Peyer's patch (tissue), 4 donors: ENCODE results near the gene BCR. TPM values are rescaled to one million over a fixed set of nuclear protein-coding genes. Genes with fewer than 3 reads are reported as not detected.
A peak's percentile ranks its signal among the peaks of the same experiment; 100 is the strongest.

ENCODE experiments used
- DNase-seq, 3 donors: peaks; one replicate each; pipeline ENCODE4 v3.0.0-alpha.2; 2017 to 2019
- H3K27ac ChIP-seq, 4 donors: fragments of 200-600 bp; sonication (generic); one replicate each; pipeline ENCODE4 v1.5.1; 2016 to 2019
- H3K27me3 ChIP-seq, 2 donors: fragments of 200-600 bp; sonication (generic); one replicate each; pipeline ENCODE4 v1.5.1; 2019
- H3K36me3 ChIP-seq, 3 donors: fragments of 200-600 bp; sonication (generic); one replicate each; pipeline ENCODE4 v1.5.1; 2016 to 2019
- H3K4me1 ChIP-seq, 4 donors: fragments of 200-600 bp; sonication (generic); one replicate each; pipeline ENCODE4 v1.5.1; 2016 to 2019
- H3K4me3 ChIP-seq, 4 donors: fragments of 200-600 bp; sonication (generic); 1 replicate in 3 of 4; 2 replicates in 1 of 4; pipeline ENCODE4 v1.5.1; 2016 to 2019; ENCODE audit warnings: mild to moderate bottlenecking in 1 of 4
- H3K9me3 ChIP-seq, 4 donors: fragments of 200-600 bp; sonication (generic); one replicate each; pipeline ENCODE4 v1.5.1; 2016 to 2019; ENCODE audit warnings: mild to moderate bottlenecking in 1 of 4
- CTCF ChIP-seq, 6 experiments: fragments of 450-650 bp in 4 of 6; fragments of 200-600 bp in 2 of 6; sonication (generic) in 1 of 6; IDR thresholded peaks; one replicate each; pipeline ENCODE4 v1.5.1; 2017 to 2019; ENCODE audit warnings: antibody characterized with exemption in 6 of 6, mild to moderate bottlenecking in 3 of 6, moderate library complexity in 1 of 6
- POLR2A ChIP-seq, 2 donors: fragments of 450-650 bp; IDR thresholded peaks; one replicate each; pipeline ENCODE4 v1.5.1; 2017; ENCODE audit warnings: antibody characterized with exemption in 2 of 2, mild to moderate bottlenecking in 2 of 2, moderate library complexity in 2 of 2
- total RNA-seq, 4 donors: library from RNA; depleted of rRNA; stranded (reverse); fragments of >200 nt; gene quantifications; one replicate each; pipeline ENCODE4 v1.1.0, GENCODE V29; 2016

Gene BCR
- total RNA-seq, 4 donors from 2014 or later = 55.8 to 86.9 (median 66.1) TPM

DNA sequence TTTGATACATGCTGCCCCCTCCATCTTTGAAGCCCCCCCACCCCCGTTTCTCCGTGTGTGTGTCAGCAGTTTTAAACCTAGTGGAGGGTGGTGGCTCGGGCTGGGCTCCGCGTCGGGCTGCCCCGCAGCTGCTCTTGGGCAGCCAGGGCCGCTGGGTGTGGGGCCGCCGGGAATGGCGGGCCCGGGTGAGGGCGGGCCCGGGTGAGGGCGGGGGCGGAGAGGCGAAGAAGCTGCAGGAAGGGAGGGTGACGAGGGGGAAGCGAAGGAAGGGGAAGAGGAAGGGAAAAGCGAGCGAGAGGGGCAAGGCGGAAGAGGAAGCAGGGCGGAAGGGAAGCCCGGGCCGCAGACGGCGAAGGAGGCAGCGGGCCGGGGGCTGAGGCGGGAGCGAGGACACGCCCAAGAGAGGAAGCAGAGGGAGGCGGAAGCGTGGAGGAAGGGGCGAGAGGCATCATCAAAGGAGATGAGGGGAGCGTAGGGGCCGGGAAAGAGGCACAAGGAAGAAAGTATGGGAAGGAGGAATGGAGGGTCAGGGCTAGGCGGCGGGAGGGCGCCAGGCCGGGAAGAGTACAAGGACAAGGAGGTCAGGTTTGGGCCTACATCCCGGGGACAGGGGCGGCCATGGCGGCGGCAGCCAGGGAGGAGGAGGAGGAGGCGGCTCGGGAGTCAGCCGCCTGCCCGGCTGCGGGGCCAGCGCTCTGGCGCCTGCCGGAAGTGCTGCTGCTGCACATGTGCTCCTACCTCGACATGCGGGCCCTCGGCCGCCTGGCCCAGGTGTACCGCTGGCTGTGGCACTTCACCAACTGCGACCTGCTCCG is 82.4 kb downstream of the BCR start:
- H3K4me1 ChIP-seq = peaks cover 0 to under 1% (median 0%) of the 10 kb centered on the region in 4 donors
- no peak for DNase-seq
- H3K27ac ChIP-seq = no peak overlapping the region
- H3K36me3 ChIP-seq = peaks cover 0 to 41% (median 0%) of the 10 kb centered on the region in 3 donors
- no peaks in the 10 kb centered on the region for H3K27me3 ChIP-seq
- TF ChIP-seq POLR2A (IDR thresholded peaks at IDR 0.05) (no peak), CTCF (IDR thresholded peaks at IDR 0.05) (no peak)
- no peak overlapping the region for H3K4me3 ChIP-seq
- no peaks in the 10 kb centered on the region for H3K9me3 ChIP-seq

DNA sequence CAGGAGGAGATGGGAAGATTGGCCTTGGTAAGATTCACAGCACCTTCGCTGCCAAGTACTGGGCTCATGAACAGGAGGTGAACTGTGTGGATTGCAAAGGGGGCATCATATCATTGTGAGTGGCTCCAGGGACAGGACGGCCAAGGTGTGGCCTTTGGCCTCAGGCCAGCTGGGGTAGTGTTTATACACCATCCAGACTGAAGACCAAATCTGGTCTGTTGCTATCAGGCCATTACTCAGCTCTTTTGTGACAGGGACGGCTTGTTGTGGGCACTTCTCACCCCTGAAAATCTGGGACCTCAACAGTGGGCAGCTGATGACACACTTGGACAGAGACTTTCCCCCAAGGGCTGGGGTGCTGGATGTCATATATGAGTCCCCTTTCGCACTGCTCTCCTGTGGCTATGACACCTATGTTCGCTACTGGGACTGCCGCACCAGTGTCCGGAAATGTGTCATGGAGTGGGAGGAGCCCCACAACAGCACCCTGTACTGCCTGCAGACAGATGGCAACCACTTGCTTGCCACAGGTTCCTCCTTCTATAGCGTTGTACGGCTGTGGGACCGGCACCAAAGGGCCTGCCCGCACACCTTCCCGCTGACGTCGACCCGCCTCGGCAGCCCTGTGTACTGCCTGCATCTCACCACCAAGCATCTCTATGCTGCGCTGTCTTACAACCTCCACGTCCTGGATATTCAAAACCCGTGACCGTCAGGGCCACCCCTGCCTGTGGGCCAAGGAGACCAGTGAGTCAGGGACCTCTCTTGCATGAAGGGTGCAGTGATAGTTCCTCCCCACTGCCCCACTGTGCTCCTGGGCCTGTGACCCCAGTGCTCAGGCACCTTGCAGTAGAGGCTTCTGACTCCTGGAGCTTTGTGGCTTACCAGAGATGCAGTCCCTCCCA is 83.6 kb downstream of the BCR start:
- no peaks in the 10 kb centered on the region for H3K27me3 ChIP-seq
- no peak overlapping the region for H3K27ac ChIP-seq
- no peak for TF ChIP-seq POLR2A (IDR thresholded peaks at IDR 0.05)
- TF ChIP-seq CTCF (IDR thresholded peaks at IDR 0.05) = no peak
- H3K4me1 ChIP-seq = peaks cover 0 to 6% (median 0%) of the 10 kb centered on the region in 4 donors
- peak in 2 of 3 donors; percentile 52 to 67 for DNase-seq
- H3K36me3 ChIP-seq = peaks cover 0 to 51% (median 0%) of the 10 kb centered on the region in 3 donors
- no peak overlapping the region for H3K4me3 ChIP-seq
- no peaks in the 10 kb centered on the region for H3K9me3 ChIP-seq

- no peak overlapping the region for H3K4me3 ChIP-seq
- H3K27me3 ChIP-seq = no peaks in the 10 kb centered on the region
- H3K36me3 ChIP-seq = peaks cover 0 to 55% (median 0%) of the 10 kb centered on the region in 3 donors
- H3K27ac ChIP-seq = no peak overlapping the region
- H3K4me1 ChIP-seq = peaks cover 0 to 12% (median 0%) of the 10 kb centered on the region in 4 donors
- DNase-seq = no peak
- H3K9me3 ChIP-seq = no peaks in the 10 kb centered on the region
- TF ChIP-seq POLR2A (IDR thresholded peaks at IDR 0.05) (no peak), CTCF (IDR thresholded peaks at IDR 0.05) (no peak)
Measured at GRCh38 chr22:23264610-23265367, 84.5 kb downstream of the BCR start.

DNA sequence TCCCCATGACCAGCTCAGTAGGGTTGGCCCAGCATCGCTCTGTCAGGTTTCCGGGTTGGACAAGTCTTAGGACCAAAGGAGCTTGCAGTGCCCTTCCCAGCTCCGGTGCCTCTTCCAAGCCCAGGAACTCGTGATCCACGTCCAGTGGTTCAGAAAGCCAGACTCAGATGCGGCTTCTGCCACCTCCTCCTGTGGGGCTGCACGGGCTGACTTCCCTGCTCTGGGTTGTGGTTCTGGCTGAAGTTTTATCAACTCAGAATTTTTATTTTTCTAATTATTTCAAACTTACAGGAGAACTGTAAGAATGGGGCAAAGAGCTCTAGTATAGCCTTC is 85.0 kb downstream of the BCR start:
- no peak overlapping the region for H3K27ac ChIP-seq
- H3K9me3 ChIP-seq = no peaks in the 10 kb centered on the region

More for the DNA sequence above, 85.0 kb downstream of the BCR start:
- Histone ChIP-seq H3K27me3 (no peaks in the 10 kb centered on the region), H3K4me3 (no peak overlapping the region), H3K36me3 (peaks cover 0 to 55% (median 0%) of the 10 kb centered on the region in 3 donors), H3K4me1 (peaks cover 0 to 12% (median 0%) of the 10 kb centered on the region in 4 donors)
- TF ChIP-seq CTCF (IDR thresholded peaks at IDR 0.05) (no peak), POLR2A (IDR thresholded peaks at IDR 0.05) (no peak)
- no peak for DNase-seq
